Coronary artery (tissue), 2 donors: ENCODE results near the gene MPLKIP.

ENCODE experiments used
- DNase-seq: peaks from one replicate; pipeline ENCODE4 v3.0.0-alpha.2; 2017; ENCODE audit warnings: low spot score
- H3K27ac ChIP-seq, 2 donors: fragments of 200-600 bp; sonication (generic); one replicate each; pipeline ENCODE4 v1.5.1; 2016 to 2019
- H3K4me3 ChIP-seq: fragments of 200-600 bp; sonication (generic); 2 replicates; pipeline ENCODE4 v1.5.1; 2016; ENCODE audit warnings: mild to moderate bottlenecking, moderate library complexity
- CTCF ChIP-seq: fragments of 200-600 bp; sonication (generic); IDR thresholded peaks from one replicate; pipeline ENCODE4 v1.5.1; 2019; ENCODE audit warnings: antibody characterized with exemption

Gene MPLKIP

GRCh38 chr7:40095695-40096327, 38.6 kb downstream of the MPLKIP start:
- TF ChIP-seq CTCF, result no peak
- Histone ChIP-seq H3K27ac (no peak overlapping the region), H3K4me3 (no peak overlapping the region)
- DNase-seq, result no peak

GRCh38 chr7:40095230-40095629, 39.2 kb downstream of the MPLKIP start:
- no peak overlapping the region for H3K27ac ChIP-seq
- no peak for DNase-seq
- no peak for TF ChIP-seq CTCF
- no peak overlapping the region for H3K4me3 ChIP-seq

DNA sequence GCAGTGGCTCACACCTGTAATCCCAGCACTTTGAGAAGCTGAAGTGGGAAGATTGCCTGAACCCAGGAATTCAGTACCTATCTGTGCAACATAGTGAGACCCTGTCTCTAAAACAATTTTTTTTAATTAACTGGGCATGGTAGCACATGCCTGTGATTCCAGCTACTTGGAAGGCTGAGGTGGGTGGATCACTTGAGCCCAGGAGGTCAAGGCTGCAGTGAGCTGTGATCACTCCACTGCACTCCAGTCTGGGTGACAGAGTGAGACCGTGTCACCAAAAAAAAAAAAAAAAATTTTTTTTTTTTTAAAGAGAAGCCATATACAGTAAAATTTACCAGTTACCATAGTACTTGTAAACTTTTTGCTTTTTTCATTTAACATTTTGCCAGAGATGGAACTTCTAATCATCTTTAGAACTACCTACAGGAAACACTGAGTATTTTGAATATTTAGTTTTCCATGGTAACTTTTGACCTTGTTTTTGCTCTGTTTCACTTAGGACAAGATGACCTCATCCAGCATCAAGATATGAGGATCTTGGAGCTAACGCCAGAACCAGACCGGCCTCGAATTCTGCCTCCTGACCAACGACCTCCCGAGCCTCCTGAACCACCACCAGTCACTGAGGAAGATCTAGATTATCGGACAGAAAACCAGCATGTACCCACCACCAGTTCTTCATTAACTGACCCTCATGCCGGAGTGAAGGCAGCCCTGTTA, 40.6 kb downstream of the MPLKIP start:
- no peak for DNase-seq
- H3K27ac ChIP-seq, result no peak overlapping the region
- no peak for TF ChIP-seq CTCF
- no peak overlapping the region for H3K4me3 ChIP-seq

DNA sequence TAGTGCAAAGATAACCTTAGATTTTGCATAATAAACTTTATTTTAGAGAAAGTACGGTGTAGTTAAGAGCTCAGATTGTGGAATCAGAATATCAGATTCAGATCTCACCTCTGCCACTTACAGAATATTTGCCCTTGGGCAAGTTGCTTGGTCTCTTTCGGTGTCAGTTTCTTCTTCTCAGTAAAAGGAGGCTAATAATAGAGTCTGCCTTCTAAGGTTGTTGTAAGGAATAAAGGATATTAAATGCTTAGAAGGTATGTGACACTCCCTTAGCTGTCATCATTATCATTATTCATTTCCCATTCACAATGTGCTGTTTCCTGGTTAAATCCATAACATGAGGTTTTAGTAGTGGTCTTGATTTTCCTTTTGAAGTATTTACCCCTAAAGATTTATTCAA, 42.2 kb downstream of the MPLKIP start:
- TF ChIP-seq CTCF, result no peak
- no peak for DNase-seq
- H3K4me3 ChIP-seq, result no peak overlapping the region
- no peak overlapping the region for H3K27ac ChIP-seq

DNA sequence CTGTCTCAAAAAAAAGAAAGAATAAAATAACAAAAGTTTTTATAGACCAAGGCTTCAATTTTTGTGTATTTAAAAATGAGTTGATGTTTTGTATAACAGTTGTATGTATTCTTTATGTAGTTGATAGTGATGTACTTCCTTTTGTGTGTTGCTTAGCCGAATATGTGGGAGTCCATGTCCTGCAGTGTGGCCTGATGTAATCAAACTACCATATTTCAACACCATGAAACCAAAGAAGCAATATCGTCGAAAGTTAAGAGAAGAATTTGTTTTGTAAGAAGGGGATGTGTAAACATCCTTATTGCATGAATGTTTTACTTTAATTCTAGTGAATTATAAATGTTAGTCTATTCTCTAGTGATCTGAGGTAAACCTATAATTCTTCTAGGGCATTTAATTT, 56.6 kb downstream of the MPLKIP start:
- Histone ChIP-seq H3K4me3 (no peak overlapping the region), H3K27ac (no peak overlapping the region)
- DNase-seq, result no peak
- TF ChIP-seq CTCF, result no peak
